Endodermal cell (in vitro differentiated cells): ENCODE data around the gene TRUB1. TPM values are rescaled to one million over a fixed set of nuclear protein-coding genes. Genes with fewer than 3 reads are reported as not detected.

Experiments
- DNase-seq: peaks from one replicate; pipeline ENCODE4 v3.0.0-alpha.2; 2017
- H3K27ac ChIP-seq: 2 replicates; pipeline ENCODE4 v1.5.1; 2013; ENCODE audit warnings: mild to moderate bottlenecking, low read depth, low read length, moderate library complexity
- H3K27me3 ChIP-seq: 2 replicates; pipeline ENCODE4 v1.6.1; 2013; ENCODE audit warnings: mild to moderate bottlenecking, low read length, moderate library complexity; ENCODE audit not compliant: insufficient read depth, control insufficient read depth, poor library complexity, severe bottlenecking
- H3K36me3 ChIP-seq: 2 replicates; pipeline ENCODE4 v1.7.0; 2013; ENCODE audit warnings: mild to moderate bottlenecking, low read length, moderate library complexity; ENCODE audit not compliant: control insufficient read depth, insufficient read depth
- H3K4me1 ChIP-seq: one replicate; pipeline ENCODE4 v1.7.0; 2013; ENCODE audit warnings: low read length; ENCODE audit not compliant: control insufficient read depth, insufficient read depth
- H3K4me3 ChIP-seq: 2 replicates; pipeline ENCODE4 v1.5.1; 2013; ENCODE audit warnings: mild to moderate bottlenecking, low read length, moderate library complexity
- H3K9ac ChIP-seq: 2 replicates; pipeline ENCODE4 v1.6.1; 2013; ENCODE audit warnings: mild to moderate bottlenecking, low read length, moderate library complexity; ENCODE audit not compliant: poor library complexity, severe bottlenecking; ENCODE audit errors: extremely low read depth
- H3K9me3 ChIP-seq: 2 replicates; pipeline ENCODE4 v1.6.1; 2013; ENCODE audit warnings: mild to moderate bottlenecking, low read length, moderate library complexity; ENCODE audit not compliant: control insufficient read depth
- H3K27ac Mint-ChIP-seq: 2 replicates; pipeline ENCODE4 v1.8.0; 2020; ENCODE audit warnings: mixed read lengths
- H3K27me3 Mint-ChIP-seq: 2 replicates; pipeline ENCODE4 v1.8.0; 2021; ENCODE audit warnings: mild to moderate bottlenecking, mixed read lengths; ENCODE audit not compliant: insufficient read depth
- H3K36me3 Mint-ChIP-seq: 2 replicates; pipeline ENCODE4 v1.8.0; 2020; ENCODE audit warnings: low read depth, mixed read lengths
- H3K4me1 Mint-ChIP-seq: 2 replicates; pipeline ENCODE4 v1.8.0; 2020; ENCODE audit warnings: mixed read lengths
- H3K4me3 Mint-ChIP-seq: 2 replicates; pipeline ENCODE4 v1.8.0; 2020; ENCODE audit warnings: mild to moderate bottlenecking, moderate library complexity, mixed read lengths
- H3K9me3 Mint-ChIP-seq: 2 replicates; pipeline ENCODE4 v1.8.0; 2020; ENCODE audit warnings: mild to moderate bottlenecking, mixed read lengths
- CTCF ChIP-seq: fragments of 200-600 bp; sonication (generic); conservative IDR thresholded peaks from 2 replicates; pipeline ENCODE4 v1.5.0; 2021; ENCODE audit warnings: antibody characterized with exemption, mild to moderate bottlenecking
- WGBS, 2 experiments: methylation state at CpG; one replicate each; pipeline versions ENCODE4 v1.1.5 to v1.1.7; 2013; ENCODE audit warnings: missing lambda C conversion rate in 2 of 2, mixed read lengths in 1 of 2; ENCODE audit not compliant: insufficient coverage in 1 of 2, insufficient read length in 1 of 2; 5-methylcytosine and 5-hydroxymethylcytosine counted together
- total RNA-seq, 2 donors: library from RNA; stranded (reverse); fragmentation: NEBNext Ultra II Directional in 1 of 2; extraction: Animal tissue kit (Norgen Biotek cat#: 25700) in 1 of 2; gene quantifications; 2 replicates in 1 of 2; 3 replicates in 1 of 2; pipeline ENCODE4 v1.2.1, GENCODE V29; 2021

TRUB1 gene
- total RNA-seq, 2 donors from 2014 or later, result 18.5 to 18.8 TPM

- H3K27me3 Mint-ChIP-seq, result no peaks in the 10 kb centered on the region
- WGBS, 2 experiments, result 90 to 91% methylated on average over 5 of the region's 5 CpGs
- Histone ChIP-seq H3K36me3 (no peaks in the 10 kb centered on the region), H3K4me1 (no peaks in the 10 kb centered on the region), H3K27me3 (no peaks in the 10 kb centered on the region), H3K4me3 (no peak overlapping the region), H3K9ac (no peak overlapping the region), H3K27ac (no peak overlapping the region), H3K9me3 (no peaks in the 10 kb centered on the region)
- H3K4me1 Mint-ChIP-seq, result peaks cover 9% of the 10 kb centered on the region
- H3K4me3 Mint-ChIP-seq, result no peak overlapping the region
- H3K9me3 Mint-ChIP-seq, result no peaks in the 10 kb centered on the region
- no peak for TF ChIP-seq CTCF
- no peaks in the 10 kb centered on the region for H3K36me3 Mint-ChIP-seq
- DNase-seq, result no peak
- no peak overlapping the region for H3K27ac Mint-ChIP-seq
Measured at GRCh38 chr10:114908896-114909295, 29.1 kb upstream of the TRUB1 start.

GRCh38 chr10:114911052-114911711 is 26.8 kb upstream of the TRUB1 start:
- H3K27ac ChIP-seq, result no peak overlapping the region
- WGBS, 2 experiments, result 95 to 96% methylated on average over 4 of the region's 4 CpGs
- Mint-ChIP-seq H3K27ac (no peak overlapping the region), H3K27me3 (no peaks in the 10 kb centered on the region), H3K4me3 (no peak overlapping the region), H3K36me3 (no peaks in the 10 kb centered on the region), H3K4me1 (peaks cover 9% of the 10 kb centered on the region), H3K9me3 (no peaks in the 10 kb centered on the region)
- no peak overlapping the region for H3K4me3 ChIP-seq
- no peak for TF ChIP-seq CTCF
- no peaks in the 10 kb centered on the region for H3K9me3 ChIP-seq
- no peak overlapping the region for H3K9ac ChIP-seq
- no peaks in the 10 kb centered on the region for H3K27me3 ChIP-seq
- H3K4me1 ChIP-seq, result no peaks in the 10 kb centered on the region
- no peaks in the 10 kb centered on the region for H3K36me3 ChIP-seq
- DNase-seq, result no peak

GRCh38 chr10:114911801-114912469 is 26.1 kb upstream of the TRUB1 start:
- no peak overlapping the region for H3K27ac Mint-ChIP-seq

More at GRCh38 chr10:114911801-114912469, 26.1 kb upstream of the TRUB1 start:
- no peak overlapping the region for H3K4me3 Mint-ChIP-seq
- H3K4me1 Mint-ChIP-seq, result peaks cover 9% of the 10 kb centered on the region
- H3K4me3 ChIP-seq, result no peak overlapping the region
- H3K27me3 ChIP-seq, result no peaks in the 10 kb centered on the region
- no peaks in the 10 kb centered on the region for H3K9me3 Mint-ChIP-seq
- H3K36me3 ChIP-seq, result no peaks in the 10 kb centered on the region
- 89 to 100% methylated on average over 2 to 5 of the region's 5 CpGs for WGBS, 2 experiments
- DNase-seq, result no peak
- no peak for TF ChIP-seq CTCF
- H3K9me3 ChIP-seq, result no peaks in the 10 kb centered on the region
- H3K27me3 Mint-ChIP-seq, result no peaks in the 10 kb centered on the region
- H3K9ac ChIP-seq, result no peak overlapping the region
- H3K36me3 Mint-ChIP-seq, result no peaks in the 10 kb centered on the region
- H3K27ac ChIP-seq, result no peak overlapping the region
- H3K4me1 ChIP-seq, result no peaks in the 10 kb centered on the region
